ENCODE data around the gene TSSK3. TPM values are rescaled to one million over a fixed set of nuclear protein-coding genes. Genes with fewer than 3 reads are reported as not detected.

TSSK3 gene
- total and polyA plus RNA-seq, 4 donors, result 0.14 to 0.50 TPM; not detected in 2

DNA sequence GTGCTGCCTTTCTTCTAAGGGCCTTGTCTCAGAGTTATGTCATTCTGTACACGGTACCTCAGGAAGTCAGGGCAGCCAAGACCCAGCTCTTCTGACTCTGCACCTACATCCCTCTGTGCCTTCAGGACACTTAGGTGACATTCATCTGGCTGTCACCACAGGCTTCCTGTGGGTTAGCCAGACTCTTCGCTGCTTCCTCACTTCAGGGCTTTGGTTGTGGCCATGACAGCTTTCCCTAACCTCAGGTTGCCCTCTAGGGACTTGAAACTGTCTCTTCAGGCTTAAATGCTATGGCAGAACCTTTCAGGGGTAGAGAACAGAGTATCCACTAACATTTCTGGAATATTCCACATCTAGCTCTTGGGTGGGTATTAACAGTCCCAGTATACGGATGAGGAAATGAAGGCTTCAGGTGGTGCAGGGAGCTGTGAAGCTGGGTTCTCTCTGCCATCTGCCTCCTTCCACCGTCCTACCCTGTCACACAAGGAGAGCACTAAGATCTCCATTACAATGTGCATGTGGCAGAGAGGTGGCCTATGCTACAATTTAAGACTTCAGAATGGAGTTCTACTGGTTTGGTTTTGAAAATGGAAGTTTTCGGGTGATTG is 9.9 kb downstream of the TSSK3 start:
- peaks cover 13 to 82% (median 62%) of the 10 kb centered on the region in 4 donors for H3K36me3 ChIP-seq (ENCODE audit: control insufficient read depth in 4 of 4, insufficient read depth in 3 of 4, low read depth in 1 of 4, low read length in 3 of 4)
- H3K4me3 ChIP-seq (ENCODE audit: low read depth in 1 of 3, low read length in 3 of 3), result no peak overlapping the region
- H3K27me3 ChIP-seq (ENCODE audit: control insufficient read depth in 4 of 4, insufficient read depth in 4 of 4, low read length in 3 of 4), result no peaks in the 10 kb centered on the region
- no peak overlapping the region for H3K9ac ChIP-seq (ENCODE audit: low read depth in 1 of 2, low read length in 2 of 2)
- TF ChIP-seq RAD21 (IDR thresholded peaks at IDR 0.05) (peak; percentile 50 to 67), FOXA2 (IDR thresholded peaks at IDR 0.05) (no peak), SP1 (IDR thresholded peaks at IDR 0.05) (no peak), EGR1 (IDR thresholded peaks at IDR 0.05; ENCODE audit: low read depth in 2 of 2) (no peak)
- TF ChIP-seq, protein P1, sequence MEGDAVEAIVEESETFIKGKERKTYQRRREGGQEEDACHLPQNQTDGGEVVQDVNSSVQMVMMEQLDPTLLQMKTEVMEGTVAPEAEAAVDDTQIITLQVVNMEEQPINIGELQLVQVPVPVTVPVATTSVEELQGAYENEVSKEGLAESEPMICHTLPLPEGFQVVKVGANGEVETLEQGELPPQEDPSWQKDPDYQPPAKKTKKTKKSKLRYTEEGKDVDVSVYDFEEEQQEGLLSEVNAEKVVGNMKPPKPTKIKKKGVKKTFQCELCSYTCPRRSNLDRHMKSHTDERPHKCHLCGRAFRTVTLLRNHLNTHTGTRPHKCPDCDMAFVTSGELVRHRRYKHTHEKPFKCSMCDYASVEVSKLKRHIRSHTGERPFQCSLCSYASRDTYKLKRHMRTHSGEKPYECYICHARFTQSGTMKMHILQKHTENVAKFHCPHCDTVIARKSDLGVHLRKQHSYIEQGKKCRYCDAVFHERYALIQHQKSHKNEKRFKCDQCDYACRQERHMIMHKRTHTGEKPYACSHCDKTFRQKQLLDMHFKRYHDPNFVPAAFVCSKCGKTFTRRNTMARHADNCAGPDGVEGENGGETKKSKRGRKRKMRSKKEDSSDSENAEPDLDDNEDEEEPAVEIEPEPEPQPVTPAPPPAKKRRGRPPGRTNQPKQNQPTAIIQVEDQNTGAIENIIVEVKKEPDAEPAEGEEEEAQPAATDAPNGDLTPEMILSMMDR (IDR thresholded peaks at IDR 0.05; ENCODE audit: low read depth, low read length, missing input control), result peak; percentile 9
- TF ChIP-seq, protein P2, sequence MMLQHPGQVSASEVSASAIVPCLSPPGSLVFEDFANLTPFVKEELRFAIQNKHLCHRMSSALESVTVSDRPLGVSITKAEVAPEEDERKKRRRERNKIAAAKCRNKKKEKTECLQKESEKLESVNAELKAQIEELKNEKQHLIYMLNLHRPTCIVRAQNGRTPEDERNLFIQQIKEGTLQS (IDR thresholded peaks at IDR 0.05), result no peak
- H3K4me1 ChIP-seq (ENCODE audit: control insufficient read depth in 4 of 4, insufficient read depth in 4 of 4, low read length in 3 of 4), result no peaks in the 10 kb centered on the region
- 86% methylated on average over 5 of the region's 5 CpGs for WGBS
- no peak overlapping the region for H3K27ac ChIP-seq (ENCODE audit: low read depth in 1 of 2, low read length in 2 of 2)
- H3K9me3 ChIP-seq (ENCODE audit: control insufficient read depth in 4 of 4, low read length in 3 of 4), result no peaks in the 10 kb centered on the region
- DNase-seq (ENCODE audit: low spot score), result no peak

GRCh38 chr1:32373996-32374592 is 11.8 kb downstream of the TSSK3 start:
- WGBS, result 64% methylated on average over 1 of the region's 1 CpG
- no peaks in the 10 kb centered on the region for H3K9me3 ChIP-seq (ENCODE audit: control insufficient read depth in 4 of 4, low read length in 3 of 4)
- no peak overlapping the region for H3K9ac ChIP-seq (ENCODE audit: low read depth in 1 of 2, low read length in 2 of 2)
- H3K27ac ChIP-seq (ENCODE audit: low read depth in 1 of 2, low read length in 2 of 2), result no peak overlapping the region
- H3K36me3 ChIP-seq (ENCODE audit: control insufficient read depth in 4 of 4, insufficient read depth in 3 of 4, low read depth in 1 of 4, low read length in 3 of 4), result peaks cover 7 to 83% (median 66%) of the 10 kb centered on the region in 4 donors
- no peaks in the 10 kb centered on the region for H3K4me1 ChIP-seq (ENCODE audit: control insufficient read depth in 4 of 4, insufficient read depth in 4 of 4, low read length in 3 of 4)
- no peak for TF ChIP-seq JUND (IDR thresholded peaks at IDR 0.05)
- no peak overlapping the region for H3K4me3 ChIP-seq (ENCODE audit: low read depth in 1 of 3, low read length in 3 of 3)
- no peaks in the 10 kb centered on the region for H3K27me3 ChIP-seq (ENCODE audit: control insufficient read depth in 4 of 4, insufficient read depth in 4 of 4, low read length in 3 of 4)
- no peak for DNase-seq (ENCODE audit: low spot score)

DNA sequence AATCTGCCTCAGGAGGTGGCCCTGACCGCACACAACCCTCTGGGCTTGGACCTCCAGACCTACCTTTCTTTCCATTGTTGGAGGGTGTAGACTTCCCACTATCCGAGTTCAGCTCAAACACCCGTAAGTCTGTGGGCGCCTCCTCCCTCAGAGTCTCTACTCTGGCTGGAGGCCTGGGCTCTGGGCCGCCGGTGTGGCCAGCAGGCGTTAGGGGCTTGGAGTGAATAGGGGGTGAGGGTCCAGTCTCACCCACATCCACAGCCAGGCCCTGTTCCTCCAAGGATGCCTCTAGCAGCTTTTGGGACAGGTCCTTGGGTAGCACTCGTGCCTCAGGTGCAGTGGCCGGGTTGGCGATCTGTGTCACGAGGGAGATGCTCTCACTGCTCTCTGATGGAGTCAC is 13.9 kb downstream of the TSSK3 start:
- Histone ChIP-seq H3K9ac (ENCODE audit: low read depth in 1 of 2, low read length in 2 of 2) (no peak overlapping the region), H3K27ac (ENCODE audit: low read depth in 1 of 2, low read length in 2 of 2) (no peak overlapping the region), H3K9me3 (ENCODE audit: control insufficient read depth in 4 of 4, low read length in 3 of 4) (no peaks in the 10 kb centered on the region), H3K4me3 (ENCODE audit: low read depth in 1 of 3, low read length in 3 of 3) (no peak overlapping the region), H3K27me3 (ENCODE audit: control insufficient read depth in 4 of 4, insufficient read depth in 4 of 4, low read length in 3 of 4) (no peaks in the 10 kb centered on the region), H3K36me3 (ENCODE audit: control insufficient read depth in 4 of 4, insufficient read depth in 3 of 4, low read depth in 1 of 4, low read length in 3 of 4) (peaks cover 7 to 93% (median 79%) of the 10 kb centered on the region in 4 donors), H3K4me1 (ENCODE audit: control insufficient read depth in 4 of 4, insufficient read depth in 4 of 4, low read length in 3 of 4) (no peaks in the 10 kb centered on the region)
- 96% methylated on average over 11 of the region's 11 CpGs for WGBS
- DNase-seq (ENCODE audit: low spot score), result no peak
- TF ChIP-seq FOXA1 (IDR thresholded peaks at IDR 0.05), result no peak
- TF ChIP-seq, protein P3, sequence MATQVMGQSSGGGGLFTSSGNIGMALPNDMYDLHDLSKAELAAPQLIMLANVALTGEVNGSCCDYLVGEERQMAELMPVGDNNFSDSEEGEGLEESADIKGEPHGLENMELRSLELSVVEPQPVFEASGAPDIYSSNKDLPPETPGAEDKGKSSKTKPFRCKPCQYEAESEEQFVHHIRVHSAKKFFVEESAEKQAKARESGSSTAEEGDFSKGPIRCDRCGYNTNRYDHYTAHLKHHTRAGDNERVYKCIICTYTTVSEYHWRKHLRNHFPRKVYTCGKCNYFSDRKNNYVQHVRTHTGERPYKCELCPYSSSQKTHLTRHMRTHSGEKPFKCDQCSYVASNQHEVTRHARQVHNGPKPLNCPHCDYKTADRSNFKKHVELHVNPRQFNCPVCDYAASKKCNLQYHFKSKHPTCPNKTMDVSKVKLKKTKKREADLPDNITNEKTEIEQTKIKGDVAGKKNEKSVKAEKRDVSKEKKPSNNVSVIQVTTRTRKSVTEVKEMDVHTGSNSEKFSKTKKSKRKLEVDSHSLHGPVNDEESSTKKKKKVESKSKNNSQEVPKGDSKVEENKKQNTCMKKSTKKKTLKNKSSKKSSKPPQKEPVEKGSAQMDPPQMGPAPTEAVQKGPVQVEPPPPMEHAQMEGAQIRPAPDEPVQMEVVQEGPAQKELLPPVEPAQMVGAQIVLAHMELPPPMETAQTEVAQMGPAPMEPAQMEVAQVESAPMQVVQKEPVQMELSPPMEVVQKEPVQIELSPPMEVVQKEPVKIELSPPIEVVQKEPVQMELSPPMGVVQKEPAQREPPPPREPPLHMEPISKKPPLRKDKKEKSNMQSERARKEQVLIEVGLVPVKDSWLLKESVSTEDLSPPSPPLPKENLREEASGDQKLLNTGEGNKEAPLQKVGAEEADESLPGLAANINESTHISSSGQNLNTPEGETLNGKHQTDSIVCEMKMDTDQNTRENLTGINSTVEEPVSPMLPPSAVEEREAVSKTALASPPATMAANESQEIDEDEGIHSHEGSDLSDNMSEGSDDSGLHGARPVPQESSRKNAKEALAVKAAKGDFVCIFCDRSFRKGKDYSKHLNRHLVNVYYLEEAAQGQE (IDR thresholded peaks at IDR 0.05), result no peak
- TF ChIP-seq JUND (IDR thresholded peaks at IDR 0.05), result no peak
- no peak for TF ChIP-seq MAX (IDR thresholded peaks at IDR 0.05)
- TF ChIP-seq YY1 (IDR thresholded peaks at IDR 0.05), result no peak
